ENCODE results near the gene MYCN.
"Not testable (repeated sequence)": the region's sequence is repeated elsewhere in the genome, so short reads cannot be mapped to it uniquely, and the experiment has no call there.

Gene MYCN

DNA sequence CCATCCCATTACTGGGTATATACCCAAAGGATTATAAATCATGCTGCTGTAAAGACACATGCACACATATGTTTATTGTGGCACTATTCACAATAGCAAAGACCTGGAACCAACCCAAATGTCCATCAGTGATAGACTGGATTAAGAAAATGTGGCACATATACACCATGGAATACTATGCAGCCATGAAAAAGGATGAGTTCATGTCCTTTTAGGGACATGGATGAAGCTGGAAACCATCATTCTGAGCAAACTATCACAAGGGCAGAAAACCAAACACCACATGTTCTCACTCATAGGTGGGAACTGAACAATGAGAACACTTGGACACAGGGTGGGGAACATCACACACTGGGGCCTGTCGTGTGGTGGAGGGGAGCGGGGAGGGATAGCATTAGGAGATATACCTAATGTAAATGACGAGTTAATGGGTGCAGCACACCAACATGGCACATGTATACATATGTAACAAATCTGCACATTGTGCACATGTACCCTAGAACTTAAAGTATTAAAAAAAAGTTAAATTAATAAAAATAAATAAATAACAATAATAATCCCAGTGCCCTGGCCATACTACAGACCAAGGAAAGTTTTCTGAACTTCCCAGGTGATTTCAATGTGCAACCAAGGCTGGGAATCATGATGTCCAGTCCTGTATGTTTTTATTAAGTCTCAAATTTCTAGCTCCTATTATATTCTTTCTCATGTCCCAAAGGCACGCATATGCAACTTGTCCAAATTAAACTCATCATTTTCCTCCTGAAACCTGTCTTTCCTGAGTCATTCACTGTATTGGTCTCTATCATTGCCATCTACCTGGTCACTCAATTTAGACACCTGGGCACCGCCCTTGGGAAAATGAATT is 23.0 kb downstream of the MYCN start:
- peaks cover 23% of the 10 kb centered on the region for H3K4me1 ChIP-seq (ENCODE audit: insufficient read depth, low read length)
- H3K9me3 ChIP-seq (ENCODE audit: control insufficient read depth, insufficient read depth, low read length); H3K36me3 ChIP-seq (ENCODE audit: insufficient read depth, low read length); H3K9ac ChIP-seq (ENCODE audit: low read depth, low read length): not testable (repeated sequence)

DNA sequence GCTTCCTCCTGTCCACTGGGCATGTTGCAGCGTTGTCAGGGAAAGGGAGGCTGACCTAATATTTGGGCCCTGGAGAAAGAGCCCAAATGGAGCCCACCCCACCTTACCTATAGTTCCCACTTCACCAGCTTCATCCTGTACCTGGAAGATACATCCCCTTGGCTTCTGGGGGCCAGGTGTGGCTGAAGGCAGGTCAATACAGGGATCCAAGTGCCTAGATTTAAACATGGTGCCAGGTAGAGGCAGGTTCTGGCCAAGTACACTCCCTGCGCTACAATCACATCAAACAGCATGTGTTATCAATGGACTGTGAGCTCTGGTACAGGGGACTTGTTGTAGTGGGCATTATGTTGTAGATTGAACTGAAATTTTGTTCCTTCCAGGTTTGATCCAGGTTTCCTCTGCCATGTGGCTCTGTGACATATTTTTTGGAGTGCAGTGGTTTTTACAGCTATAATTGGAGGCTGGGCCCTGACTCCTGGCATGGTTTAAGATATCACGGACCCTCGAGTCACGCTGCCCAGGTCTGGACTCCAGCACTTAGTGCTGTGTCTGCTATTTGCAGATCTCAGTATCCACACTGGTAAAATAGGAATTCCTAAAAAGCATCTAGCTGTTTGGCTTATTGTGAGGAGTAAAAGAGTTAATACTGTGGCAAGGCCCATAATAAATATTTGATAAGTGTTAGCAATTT is 23.8 kb downstream of the MYCN start:
- H3K36me3 ChIP-seq (ENCODE audit: insufficient read depth, low read length) = no peaks in the 10 kb centered on the region
- no peak overlapping the region for H3K9ac ChIP-seq (ENCODE audit: low read depth, low read length)
- H3K9me3 ChIP-seq (ENCODE audit: control insufficient read depth, insufficient read depth, low read length) = no peaks in the 10 kb centered on the region
- peaks cover 25% of the 10 kb centered on the region for H3K4me1 ChIP-seq (ENCODE audit: insufficient read depth, low read length)

DNA sequence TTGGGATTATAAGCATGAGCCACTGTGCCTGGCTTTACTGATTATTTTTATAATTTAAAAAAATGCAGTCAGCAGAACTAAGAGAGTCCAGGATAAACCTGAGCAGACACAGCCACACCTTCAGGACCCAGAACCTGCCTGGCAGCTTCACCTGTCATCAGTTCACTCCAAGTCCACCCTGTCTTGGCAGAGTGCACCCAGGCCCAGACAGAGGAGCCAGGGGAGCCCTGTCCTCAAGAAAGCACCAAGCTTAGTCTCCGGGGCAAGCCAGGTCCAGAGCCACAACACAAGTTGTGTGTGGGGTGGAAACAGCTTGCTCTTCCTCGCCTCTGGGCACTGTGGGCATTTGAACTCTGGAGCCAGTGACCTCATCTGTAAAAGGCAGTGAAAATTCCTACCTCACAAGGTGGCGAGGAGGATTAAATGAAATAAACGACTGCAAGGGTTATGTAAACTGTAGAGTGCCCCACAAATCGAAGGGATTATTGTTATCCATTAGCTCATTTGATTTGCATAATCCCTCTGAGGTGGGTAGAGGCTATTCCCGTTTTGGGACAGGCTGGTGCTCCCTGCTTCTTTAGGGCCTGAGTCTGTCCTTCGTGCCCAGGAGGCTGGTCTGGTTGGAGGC is 24.7 kb downstream of the MYCN start:
- H3K9ac ChIP-seq (ENCODE audit: low read depth, low read length) = no peak overlapping the region

DNA sequence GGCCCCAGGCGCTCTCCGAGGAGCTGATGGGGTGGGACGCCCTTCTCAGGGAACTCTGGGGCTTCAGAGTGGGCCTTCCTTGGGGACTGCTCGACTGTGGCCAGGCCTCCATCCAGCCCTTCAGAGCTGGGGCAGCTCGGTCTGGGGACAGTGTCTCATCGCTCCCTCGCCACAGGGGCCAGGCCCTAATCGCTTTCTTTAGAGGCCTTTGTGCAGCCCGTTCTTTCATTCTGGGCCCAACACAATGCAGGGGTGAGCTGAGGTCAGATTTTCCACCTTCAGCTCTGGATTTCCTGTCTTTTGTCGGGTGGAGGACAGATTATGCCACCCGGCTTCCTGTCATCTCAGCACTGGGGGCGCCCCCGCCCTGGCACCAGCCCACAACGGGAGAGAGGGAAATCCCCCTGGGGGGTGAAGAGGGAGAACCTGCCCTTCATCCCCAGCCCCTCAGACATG is 25.2 kb downstream of the MYCN start:
- peaks cover 25% of the 10 kb centered on the region for H3K4me1 ChIP-seq (ENCODE audit: insufficient read depth, low read length)
- no peaks in the 10 kb centered on the region for H3K9me3 ChIP-seq (ENCODE audit: control insufficient read depth, insufficient read depth, low read length)
- no peak overlapping the region for H3K9ac ChIP-seq (ENCODE audit: low read depth, low read length)

More for the DNA sequence above, 24.7 kb downstream of the MYCN start:
- Histone ChIP-seq H3K36me3 (ENCODE audit: insufficient read depth, low read length) (no peaks in the 10 kb centered on the region), H3K4me1 (ENCODE audit: insufficient read depth, low read length) (peaks cover 21% of the 10 kb centered on the region), H3K9me3 (ENCODE audit: control insufficient read depth, insufficient read depth, low read length) (no peaks in the 10 kb centered on the region)

GRCh38 chr2:15967415-15968279 is 27.3 kb downstream of the MYCN start:
- Histone ChIP-seq H3K9ac (ENCODE audit: low read depth, low read length) (no peak overlapping the region), H3K4me1 (ENCODE audit: insufficient read depth, low read length) (peaks cover 40% of the 10 kb centered on the region), H3K36me3 (ENCODE audit: insufficient read depth, low read length) (no peaks in the 10 kb centered on the region), H3K9me3 (ENCODE audit: control insufficient read depth, insufficient read depth, low read length) (no peaks in the 10 kb centered on the region)

More for the DNA sequence above, 25.2 kb downstream of the MYCN start:
- no peaks in the 10 kb centered on the region for H3K36me3 ChIP-seq (ENCODE audit: insufficient read depth, low read length)

DNA sequence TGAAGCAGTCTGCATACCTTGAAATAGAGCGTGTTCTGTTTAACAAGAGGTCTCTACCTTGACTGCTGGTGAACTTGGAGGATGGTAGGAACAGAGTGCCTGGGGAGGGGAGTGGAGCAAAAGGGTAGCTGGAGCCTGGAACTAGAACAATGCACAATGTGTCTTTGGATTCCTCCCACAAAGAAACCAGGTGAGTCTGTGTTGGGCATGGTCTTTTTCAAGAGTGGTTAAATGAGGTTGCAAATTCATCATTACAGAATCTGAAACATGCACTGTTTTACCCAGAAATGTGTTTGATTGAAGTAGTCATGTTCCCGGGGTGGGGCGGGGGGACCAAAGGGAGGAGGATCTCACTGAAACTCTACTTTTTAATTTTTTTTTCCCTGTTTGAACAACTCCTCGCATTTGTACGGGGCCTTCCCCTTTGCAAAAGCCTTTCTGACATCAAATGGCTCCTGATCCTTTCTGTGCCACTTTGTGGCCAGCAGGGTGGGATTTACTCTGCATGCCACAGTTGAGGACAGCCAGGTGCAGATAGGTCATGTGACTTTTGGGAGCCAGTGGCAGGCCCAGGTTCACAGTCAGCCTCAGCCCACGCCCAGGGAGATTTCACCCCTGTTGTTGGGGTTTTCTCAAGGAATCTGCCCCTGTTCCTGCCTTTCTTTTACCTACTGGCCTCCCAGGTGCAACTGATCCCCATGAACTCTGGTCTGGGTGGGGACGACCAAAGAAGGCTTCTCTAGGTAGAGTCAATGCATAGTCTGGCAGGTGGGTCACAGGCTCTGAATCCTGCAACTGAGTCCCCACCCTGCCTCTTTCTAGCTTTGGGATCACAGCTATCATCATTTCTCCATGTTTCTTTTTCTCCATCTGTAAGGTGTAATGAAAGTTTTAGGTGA is 28.2 kb downstream of the MYCN start:
- Histone ChIP-seq H3K9ac (ENCODE audit: low read depth, low read length) (no peak overlapping the region), H3K9me3 (ENCODE audit: control insufficient read depth, insufficient read depth, low read length) (no peaks in the 10 kb centered on the region), H3K36me3 (ENCODE audit: insufficient read depth, low read length) (no peaks in the 10 kb centered on the region), H3K4me1 (ENCODE audit: insufficient read depth, low read length) (peaks cover 42% of the 10 kb centered on the region)

- Histone ChIP-seq H3K4me1 (ENCODE audit: insufficient read depth, low read length) (peaks cover 42% of the 10 kb centered on the region), H3K9me3 (ENCODE audit: control insufficient read depth, insufficient read depth, low read length) (no peaks in the 10 kb centered on the region)
These were observed 28.9 kb downstream of the MYCN start for GRCh38 chr2:15969214-15969613.

DNA sequence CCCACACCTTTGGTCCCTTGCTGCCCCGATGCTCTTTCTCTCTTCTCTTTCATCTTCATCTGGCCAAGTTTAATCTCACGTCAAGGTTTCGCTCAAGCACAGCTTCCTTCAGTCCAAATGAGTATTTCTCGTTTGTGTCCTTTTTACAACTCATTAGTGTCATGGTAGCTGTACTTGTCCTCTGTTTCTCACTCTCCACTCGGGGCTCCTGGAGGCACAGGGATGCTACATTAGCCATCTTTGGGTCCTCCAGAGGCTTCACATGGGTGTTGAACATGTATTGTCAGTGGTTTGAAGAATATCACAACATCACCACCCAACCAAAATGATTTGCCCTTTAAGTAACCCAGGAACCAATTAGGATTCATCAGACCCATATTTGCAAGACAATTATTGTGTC is 30.4 kb downstream of the MYCN start:
- Histone ChIP-seq H3K4me1 (ENCODE audit: insufficient read depth, low read length) (peaks cover 37% of the 10 kb centered on the region), H3K9me3 (ENCODE audit: control insufficient read depth, insufficient read depth, low read length) (no peaks in the 10 kb centered on the region), H3K9ac (ENCODE audit: low read depth, low read length) (no peak overlapping the region), H3K36me3 (ENCODE audit: insufficient read depth, low read length) (no peaks in the 10 kb centered on the region)

More at GRCh38 chr2:15969214-15969613, 28.9 kb downstream of the MYCN start:
- no peak overlapping the region for H3K9ac ChIP-seq (ENCODE audit: low read depth, low read length)
- no peaks in the 10 kb centered on the region for H3K36me3 ChIP-seq (ENCODE audit: insufficient read depth, low read length)

GRCh38 chr2:15971351-15971750 is 31.0 kb downstream of the MYCN start:
- H3K9ac ChIP-seq (ENCODE audit: low read depth, low read length) = no peak overlapping the region

GRCh38 chr2:15971831-15972522 is 31.6 kb downstream of the MYCN start:
- no peak overlapping the region for H3K9ac ChIP-seq (ENCODE audit: low read depth, low read length)
- no peaks in the 10 kb centered on the region for H3K36me3 ChIP-seq (ENCODE audit: insufficient read depth, low read length)
- peaks cover 33% of the 10 kb centered on the region for H3K4me1 ChIP-seq (ENCODE audit: insufficient read depth, low read length)
- H3K9me3 ChIP-seq (ENCODE audit: control insufficient read depth, insufficient read depth, low read length) = no peaks in the 10 kb centered on the region

More at GRCh38 chr2:15971351-15971750, 31.0 kb downstream of the MYCN start:
- Histone ChIP-seq H3K36me3 (ENCODE audit: insufficient read depth, low read length) (no peaks in the 10 kb centered on the region), H3K9me3 (ENCODE audit: control insufficient read depth, insufficient read depth, low read length) (no peaks in the 10 kb centered on the region), H3K4me1 (ENCODE audit: insufficient read depth, low read length) (peaks cover 33% of the 10 kb centered on the region)

- Histone ChIP-seq H3K9ac (ENCODE audit: low read depth, low read length) (no peak overlapping the region), H3K36me3 (ENCODE audit: insufficient read depth, low read length) (no peaks in the 10 kb centered on the region), H3K9me3 (ENCODE audit: control insufficient read depth, insufficient read depth, low read length) (no peaks in the 10 kb centered on the region), H3K4me1 (ENCODE audit: insufficient read depth, low read length) (peaks cover 25% of the 10 kb centered on the region)
These were observed 33.4 kb downstream of the MYCN start for GRCh38 chr2:15973481-15974401.

Data from ES-I3 (cell line).